Measurements from ENCODE around the gene DSG2.

DSG2 gene

GRCh38 chr18:31533236-31533635 is 35.3 kb downstream of the DSG2 start:
- no peak overlapping the region for H3K4me3 ChIP-seq
- DNase-seq (ENCODE audit: low spot score): no peak
- H3K27ac ChIP-seq: no peak overlapping the region
- TF ChIP-seq CTCF (IDR thresholded peaks at IDR 0.05): no peak

DNA sequence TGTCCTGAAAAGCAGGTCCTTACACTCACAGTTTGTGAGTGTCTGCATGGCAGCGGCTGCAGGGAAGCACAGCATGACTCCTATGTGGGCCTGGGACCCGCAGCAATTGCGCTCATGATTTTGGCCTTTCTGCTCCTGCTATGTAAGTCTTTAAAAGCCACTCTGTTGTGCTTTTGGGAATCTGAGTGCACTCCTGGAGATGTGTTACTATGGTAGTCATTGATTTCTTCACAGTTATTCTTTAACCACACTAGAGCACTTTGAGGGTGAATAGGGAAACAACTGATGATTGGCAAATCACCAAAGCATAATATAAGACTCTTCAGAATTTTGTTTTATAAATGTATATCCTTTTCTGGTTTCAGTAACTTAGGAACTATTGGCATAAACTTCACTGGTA is 40.9 kb downstream of the DSG2 start:
- DNase-seq (ENCODE audit: low spot score): no peak
- TF ChIP-seq CTCF (IDR thresholded peaks at IDR 0.05): no peak
- Histone ChIP-seq H3K27ac (no peak overlapping the region), H3K4me3 (no peak overlapping the region)

GRCh38 chr18:31546476-31546875 is 48.5 kb downstream of the DSG2 start:
- Histone ChIP-seq H3K27ac (no peak overlapping the region), H3K4me3 (no peak overlapping the region)
- DNase-seq (ENCODE audit: low spot score): no peak
- TF ChIP-seq CTCF (IDR thresholded peaks at IDR 0.05): no peak

- no peak overlapping the region for H3K4me3 ChIP-seq
Observed at GRCh38 chr18:31548853-31549252, 50.9 kb downstream of the DSG2 start.

DNA sequence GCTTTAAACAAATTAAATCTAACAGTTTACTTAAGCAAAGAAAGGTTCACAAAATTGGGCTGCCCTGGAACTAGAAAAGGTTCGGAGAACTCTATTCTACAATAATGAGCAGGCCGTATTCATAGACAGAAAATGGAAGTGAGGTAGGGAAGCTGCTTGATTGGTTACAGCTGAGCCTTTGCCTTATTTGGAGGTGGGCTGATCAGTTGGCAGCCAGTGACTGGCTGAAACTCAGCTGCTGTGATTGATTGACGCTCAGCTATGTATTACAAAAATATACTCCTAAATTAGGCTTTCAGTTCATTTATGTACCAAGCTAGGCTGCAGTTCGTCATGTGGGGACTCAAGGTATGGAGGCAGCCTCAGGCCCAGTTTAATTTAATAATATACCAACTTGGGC is 51.4 kb downstream of the DSG2 start:
- DNase-seq (ENCODE audit: low spot score): no peak
- TF ChIP-seq CTCF (IDR thresholded peaks at IDR 0.05): no peak
- no peak overlapping the region for H3K27ac ChIP-seq
- H3K4me3 ChIP-seq: no peak overlapping the region

More at GRCh38 chr18:31548853-31549252, 50.9 kb downstream of the DSG2 start:
- H3K27ac ChIP-seq: no peak overlapping the region
- TF ChIP-seq CTCF (IDR thresholded peaks at IDR 0.05): no peak
- no peak for DNase-seq (ENCODE audit: low spot score)

GRCh38 chr18:31551883-31552282 is 53.9 kb downstream of the DSG2 start:
- Histone ChIP-seq H3K27ac (no peak overlapping the region), H3K4me3 (no peak overlapping the region)
- no peak for DNase-seq (ENCODE audit: low spot score)
- TF ChIP-seq CTCF (IDR thresholded peaks at IDR 0.05): no peak

GRCh38 chr18:31553800-31554199 is 55.8 kb downstream of the DSG2 start:
- TF ChIP-seq CTCF (IDR thresholded peaks at IDR 0.05): no peak
- no peak for DNase-seq (ENCODE audit: low spot score)
- no peak overlapping the region for H3K27ac ChIP-seq

More at GRCh38 chr18:31553800-31554199, 55.8 kb downstream of the DSG2 start:
- no peak overlapping the region for H3K4me3 ChIP-seq
